ENCODE results near the gene TERT.
"Not testable (repeated sequence)": the region's sequence is repeated elsewhere in the genome, so short reads cannot be mapped to it uniquely, and the experiment has no call there.

Gene TERT

DNA sequence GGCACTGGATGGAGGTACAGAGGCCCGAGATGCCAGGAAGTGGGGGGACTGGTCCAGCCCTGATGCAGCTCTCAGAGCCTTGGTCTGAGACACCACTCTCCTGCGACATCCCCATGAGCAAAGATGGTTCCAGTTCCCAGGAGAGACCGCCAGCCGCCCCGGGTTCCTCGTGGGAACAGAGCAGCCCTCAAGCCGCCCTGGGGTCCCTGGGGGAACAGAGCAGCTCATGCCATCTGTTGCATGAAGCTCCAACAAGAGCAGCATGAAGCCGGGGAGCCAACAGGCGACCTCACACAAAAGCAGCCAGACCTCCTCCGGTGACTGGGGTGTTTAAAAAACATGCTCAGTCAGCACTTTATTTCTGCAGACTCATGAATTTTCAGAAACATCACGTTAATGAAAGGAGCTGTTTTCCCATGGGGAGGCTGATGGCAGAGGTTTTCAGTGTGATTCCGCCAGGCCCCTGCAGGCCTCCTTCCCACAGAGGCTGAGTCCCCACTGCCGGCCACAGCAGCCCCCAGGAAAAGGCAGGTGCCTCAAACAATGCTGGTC, 63.4 kb downstream of the TERT start:
- no peak overlapping the region for H3K4me3 ChIP-seq (ENCODE audit: insufficient read depth, low read length, poor library complexity, severe bottlenecking)
- H3K36me3 ChIP-seq (ENCODE audit: low read length), result no peaks in the 10 kb centered on the region
- no peak for TF ChIP-seq EZH2phosphoT487 (conservative IDR thresholded peaks at IDR 0.05; ENCODE audit: low read length)
- TF ChIP-seq, protein P1, sequence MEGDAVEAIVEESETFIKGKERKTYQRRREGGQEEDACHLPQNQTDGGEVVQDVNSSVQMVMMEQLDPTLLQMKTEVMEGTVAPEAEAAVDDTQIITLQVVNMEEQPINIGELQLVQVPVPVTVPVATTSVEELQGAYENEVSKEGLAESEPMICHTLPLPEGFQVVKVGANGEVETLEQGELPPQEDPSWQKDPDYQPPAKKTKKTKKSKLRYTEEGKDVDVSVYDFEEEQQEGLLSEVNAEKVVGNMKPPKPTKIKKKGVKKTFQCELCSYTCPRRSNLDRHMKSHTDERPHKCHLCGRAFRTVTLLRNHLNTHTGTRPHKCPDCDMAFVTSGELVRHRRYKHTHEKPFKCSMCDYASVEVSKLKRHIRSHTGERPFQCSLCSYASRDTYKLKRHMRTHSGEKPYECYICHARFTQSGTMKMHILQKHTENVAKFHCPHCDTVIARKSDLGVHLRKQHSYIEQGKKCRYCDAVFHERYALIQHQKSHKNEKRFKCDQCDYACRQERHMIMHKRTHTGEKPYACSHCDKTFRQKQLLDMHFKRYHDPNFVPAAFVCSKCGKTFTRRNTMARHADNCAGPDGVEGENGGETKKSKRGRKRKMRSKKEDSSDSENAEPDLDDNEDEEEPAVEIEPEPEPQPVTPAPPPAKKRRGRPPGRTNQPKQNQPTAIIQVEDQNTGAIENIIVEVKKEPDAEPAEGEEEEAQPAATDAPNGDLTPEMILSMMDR (IDR thresholded peaks at IDR 0.05; ENCODE audit: insufficient read depth, low read length, poor library complexity, severe bottlenecking), result no peak
- no peak overlapping the region for H2AFZ ChIP-seq (ENCODE audit: low read depth, low read length, severe bottlenecking)
- H3K9me3 ChIP-seq (ENCODE audit: insufficient read depth, low read length), result no peaks in the 10 kb centered on the region
- H3K79me2 ChIP-seq (ENCODE audit: insufficient read depth, low read length), result no peaks in the 10 kb centered on the region
- H3K9ac ChIP-seq (ENCODE audit: low read length), result no peak overlapping the region
- no peak overlapping the region for H3K27ac ChIP-seq (ENCODE audit: low read depth, low read length)
- no peaks in the 10 kb centered on the region for H3K27me3 ChIP-seq (ENCODE audit: low read length)
- no peak overlapping the region for H3K4me2 ChIP-seq (ENCODE audit: low read depth, low read length, poor library complexity, severe bottlenecking)
- H4K20me1 ChIP-seq (ENCODE audit: low read depth, low read length), result no peaks in the 10 kb centered on the region
- H3K9me2 ChIP-seq (replicated peaks; ENCODE audit: insufficient read depth, low read length), result no peaks in the 10 kb centered on the region
- H3F3A ChIP-seq (ENCODE audit: insufficient read depth), result no peaks in the 10 kb centered on the region

DNA sequence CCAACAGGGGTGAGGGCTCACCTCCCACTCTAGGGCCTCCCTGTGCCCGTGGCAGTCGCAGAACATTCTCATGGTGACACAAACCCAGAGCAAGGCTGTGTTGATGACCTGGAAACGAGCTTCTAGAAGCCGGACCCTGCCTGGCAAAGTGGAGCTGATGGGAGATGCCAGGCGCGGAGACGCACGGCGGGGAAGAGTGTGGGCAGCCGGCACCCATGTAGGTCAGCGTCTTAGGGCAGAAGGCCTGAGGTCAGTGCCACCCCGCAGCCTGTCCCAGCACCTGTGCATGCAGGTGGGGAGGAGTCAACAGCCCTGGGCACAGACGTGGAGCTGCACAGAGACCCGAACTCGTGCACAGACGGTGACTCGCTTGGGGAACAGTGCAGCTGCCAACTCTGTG, 64.3 kb downstream of the TERT start:
- Histone ChIP-seq H4K20me1 (ENCODE audit: low read depth, low read length) (no peaks in the 10 kb centered on the region), H3K27me3 (ENCODE audit: low read length) (no peaks in the 10 kb centered on the region), H3K9me3 (ENCODE audit: insufficient read depth, low read length) (no peaks in the 10 kb centered on the region), H3K79me2 (ENCODE audit: insufficient read depth, low read length) (no peaks in the 10 kb centered on the region), H3K4me2 (ENCODE audit: low read depth, low read length, poor library complexity, severe bottlenecking) (no peak overlapping the region), H3K9ac (ENCODE audit: low read length) (no peak overlapping the region), H2AFZ (ENCODE audit: low read depth, low read length, severe bottlenecking) (no peak overlapping the region), H3K4me3 (ENCODE audit: insufficient read depth, low read length, poor library complexity, severe bottlenecking) (no peak overlapping the region), H3K36me3 (ENCODE audit: low read length) (no peaks in the 10 kb centered on the region), H3K27ac (ENCODE audit: low read depth, low read length) (no peak overlapping the region), H3K9me2 (replicated peaks; ENCODE audit: insufficient read depth, low read length) (no peaks in the 10 kb centered on the region), H3F3A (ENCODE audit: insufficient read depth) (no peaks in the 10 kb centered on the region)
- TF ChIP-seq, protein P1 (IDR thresholded peaks at IDR 0.05; ENCODE audit: insufficient read depth, low read length, poor library complexity, severe bottlenecking), result no peak
- TF ChIP-seq EZH2phosphoT487 (conservative IDR thresholded peaks at IDR 0.05; ENCODE audit: low read length), result no peak

DNA sequence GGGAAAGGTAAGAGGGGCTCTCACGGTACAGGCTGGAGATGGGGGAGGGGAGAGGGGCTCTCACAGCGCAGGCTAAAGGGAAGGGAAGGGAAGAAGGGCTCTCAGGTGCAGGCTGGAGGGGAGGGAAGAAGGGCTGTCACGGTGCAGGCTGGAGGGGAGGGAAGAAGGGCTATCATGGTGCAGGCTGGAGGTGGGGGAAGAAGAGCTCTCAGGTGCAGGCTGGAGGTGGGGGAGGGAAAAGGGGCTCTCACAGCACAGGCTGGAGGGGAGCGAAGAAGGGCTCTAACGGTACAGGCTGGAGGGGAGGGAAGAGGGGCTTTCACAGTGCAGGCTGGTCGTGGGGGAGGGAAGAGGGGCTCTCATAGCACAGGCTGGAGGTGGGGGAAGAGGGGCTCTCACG, 65.0 kb downstream of the TERT start:
- no peak overlapping the region for H2AFZ ChIP-seq (ENCODE audit: low read depth, low read length, severe bottlenecking)
- H3K9me3 ChIP-seq (ENCODE audit: insufficient read depth, low read length), result no peaks in the 10 kb centered on the region
- H4K20me1 ChIP-seq (ENCODE audit: low read depth, low read length), result no peaks in the 10 kb centered on the region
- TF ChIP-seq EZH2phosphoT487 (conservative IDR thresholded peaks at IDR 0.05; ENCODE audit: low read length), result no peak
- TF ChIP-seq, protein P1 (IDR thresholded peaks at IDR 0.05; ENCODE audit: insufficient read depth, low read length, poor library complexity, severe bottlenecking), result no peak
- H3K4me2 ChIP-seq (ENCODE audit: low read depth, low read length, poor library complexity, severe bottlenecking), result no peak overlapping the region
- no peaks in the 10 kb centered on the region for H3F3A ChIP-seq (ENCODE audit: insufficient read depth)
- no peak overlapping the region for H3K27ac ChIP-seq (ENCODE audit: low read depth, low read length)
- H3K9ac ChIP-seq (ENCODE audit: low read length), result no peak overlapping the region
- H3K79me2 ChIP-seq (ENCODE audit: insufficient read depth, low read length), result no peaks in the 10 kb centered on the region
- no peaks in the 10 kb centered on the region for H3K9me2 ChIP-seq (replicated peaks; ENCODE audit: insufficient read depth, low read length)
- no peaks in the 10 kb centered on the region for H3K36me3 ChIP-seq (ENCODE audit: low read length)
- no peak overlapping the region for H3K4me3 ChIP-seq (ENCODE audit: insufficient read depth, low read length, poor library complexity, severe bottlenecking)
- H3K27me3 ChIP-seq (ENCODE audit: low read length), result no peaks in the 10 kb centered on the region

DNA sequence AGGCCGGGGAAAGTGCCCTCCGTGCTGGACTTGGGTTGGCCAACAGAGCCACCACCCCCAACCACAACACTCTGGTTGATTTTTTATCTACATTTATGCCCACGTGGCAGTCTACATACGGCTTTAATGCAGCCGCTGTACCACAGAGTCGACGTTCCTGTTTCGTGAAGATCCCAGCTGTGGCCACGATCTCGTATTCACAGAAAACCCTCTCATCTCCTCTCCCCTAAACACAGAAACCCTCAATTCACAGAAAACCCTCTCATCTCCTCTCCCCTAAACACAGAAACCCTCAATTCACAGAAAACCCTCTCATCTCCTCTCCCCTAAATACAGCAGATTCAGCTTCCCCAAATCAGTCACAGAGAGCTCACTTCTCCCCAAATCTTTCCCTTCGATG, 65.8 kb downstream of the TERT start:
- H3K4me2 ChIP-seq (ENCODE audit: low read depth, low read length, poor library complexity, severe bottlenecking), result not testable (repeated sequence)

More for the DNA sequence above, 65.8 kb downstream of the TERT start:
- H3K9me2 ChIP-seq (replicated peaks; ENCODE audit: insufficient read depth, low read length); H3K36me3 ChIP-seq (ENCODE audit: low read length); H3K4me3 ChIP-seq (ENCODE audit: insufficient read depth, low read length, poor library complexity, severe bottlenecking); H3K79me2 ChIP-seq (ENCODE audit: insufficient read depth, low read length); H3F3A ChIP-seq (ENCODE audit: insufficient read depth); H4K20me1 ChIP-seq (ENCODE audit: low read depth, low read length); H3K9me3 ChIP-seq (ENCODE audit: insufficient read depth, low read length); H3K9ac ChIP-seq (ENCODE audit: low read length); H2AFZ ChIP-seq (ENCODE audit: low read depth, low read length, severe bottlenecking); H3K27ac ChIP-seq (ENCODE audit: low read depth, low read length); H3K27me3 ChIP-seq (ENCODE audit: low read length): not testable (repeated sequence)
